Mesodermal cell (in vitro differentiated cells): ENCODE data around the gene ITGBL1.

Source experiments
- H3K27ac ChIP-seq: 2 replicates; pipeline ENCODE4 v1.7.0; 2013; ENCODE audit warnings: mild to moderate bottlenecking, low read depth, low read length, moderate library complexity; ENCODE audit not compliant: severe bottlenecking
- H3K36me3 ChIP-seq: 2 replicates; pipeline ENCODE4 v1.7.1; 2013; ENCODE audit warnings: mild to moderate bottlenecking, low read length, moderate library complexity; ENCODE audit not compliant: control insufficient read depth, insufficient read depth
- H3K4me1 ChIP-seq: one replicate; pipeline ENCODE4 v1.7.1; 2013; ENCODE audit warnings: mild to moderate bottlenecking, low read length; ENCODE audit not compliant: insufficient read depth, control insufficient read depth, poor library complexity, severe bottlenecking
- H3K4me3 ChIP-seq: 2 replicates; pipeline ENCODE4 v1.7.0; 2013; ENCODE audit warnings: low read length, control low read depth, mild to moderate bottlenecking; ENCODE audit not compliant: insufficient read depth, poor library complexity, severe bottlenecking; ENCODE audit errors: extremely low read depth
- H3K9me3 ChIP-seq: 2 replicates; pipeline ENCODE4 v1.7.1; 2013; ENCODE audit warnings: mild to moderate bottlenecking, low read length, moderate library complexity; ENCODE audit not compliant: control insufficient read depth
- WGBS, 2 experiments: methylation state at CpG; one replicate each; pipeline ENCODE4 v1.1.5; 2013; ENCODE audit warnings: missing lambda C conversion rate in 2 of 2; ENCODE audit not compliant: insufficient coverage in 2 of 2; 5-methylcytosine and 5-hydroxymethylcytosine counted together

Gene ITGBL1

DNA sequence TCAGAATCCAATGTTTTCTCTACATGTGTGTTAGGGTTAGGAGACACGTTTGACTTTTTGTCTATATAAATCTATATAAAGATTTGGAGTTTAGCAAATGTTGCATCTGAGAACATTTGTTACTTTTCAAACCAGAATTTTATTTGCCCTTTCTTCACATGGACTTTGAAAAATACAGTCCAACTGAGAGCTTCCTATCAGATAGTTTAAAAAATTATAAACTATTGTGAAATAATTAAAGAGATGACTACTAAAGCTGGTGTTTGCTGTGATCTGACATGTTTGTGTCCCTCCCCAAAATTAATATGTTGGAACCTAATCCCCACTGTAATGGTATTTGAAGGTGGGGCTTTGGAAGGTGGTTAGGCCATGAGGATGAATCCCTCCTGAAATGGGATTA lies 297.1 kb downstream of the ITGBL1 start:
- no peak overlapping the region for H3K27ac ChIP-seq
- no CpG with 5 or more reads among the region's 1 CpG for WGBS, 2 experiments
- no peaks in the 10 kb centered on the region for H3K4me1 ChIP-seq
- no peaks in the 10 kb centered on the region for H3K36me3 ChIP-seq
- H3K9me3 ChIP-seq: no peaks in the 10 kb centered on the region
- no peak overlapping the region for H3K4me3 ChIP-seq

DNA sequence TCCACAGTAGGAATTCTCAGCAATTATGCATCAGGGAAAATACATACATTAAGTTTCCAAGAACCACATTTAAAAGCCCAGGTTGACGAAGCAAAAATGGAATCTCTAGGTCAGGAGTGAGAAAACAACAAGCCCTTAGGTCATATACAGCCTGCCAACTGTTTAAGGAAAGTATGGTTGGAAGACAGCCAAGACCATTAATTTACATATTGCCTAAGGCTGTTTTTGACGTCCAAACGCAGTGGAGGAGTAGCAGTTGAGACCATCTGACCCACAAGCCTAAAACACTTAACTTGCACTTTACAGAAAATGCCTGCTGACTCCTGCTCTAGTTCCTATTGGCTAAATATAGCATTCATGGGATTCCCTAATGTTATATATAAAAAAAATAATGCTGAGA lies 299.0 kb downstream of the ITGBL1 start:
- 0 to 24% methylated on average over 1 to 3 of the region's 3 CpGs for WGBS, 2 experiments
- H3K27ac ChIP-seq: no peak overlapping the region
- H3K4me3 ChIP-seq: no peak overlapping the region
- no peaks in the 10 kb centered on the region for H3K4me1 ChIP-seq
- no peaks in the 10 kb centered on the region for H3K9me3 ChIP-seq
- H3K36me3 ChIP-seq: no peaks in the 10 kb centered on the region

DNA sequence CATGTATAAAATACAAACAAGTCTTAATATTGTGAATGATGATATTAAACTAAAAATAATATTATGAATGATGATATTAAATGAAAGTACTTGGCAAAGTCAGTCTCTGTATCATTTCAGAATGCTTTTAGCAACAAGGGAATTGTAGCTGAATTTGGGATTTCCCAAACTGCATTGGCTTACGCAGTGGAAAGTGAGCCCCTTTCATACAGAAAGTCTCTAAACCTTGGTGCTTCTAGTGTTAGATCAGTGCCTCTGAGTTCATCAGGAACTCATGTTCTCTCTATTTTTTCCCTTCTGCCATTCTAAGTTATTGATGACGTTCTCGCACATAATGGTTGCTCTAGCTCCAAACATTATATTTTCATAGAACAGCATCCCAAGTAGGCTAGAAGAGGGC lies 300.0 kb downstream of the ITGBL1 start:
- no peaks in the 10 kb centered on the region for H3K36me3 ChIP-seq
- no peak overlapping the region for H3K27ac ChIP-seq
- H3K4me1 ChIP-seq: no peaks in the 10 kb centered on the region
- WGBS, 2 experiments: 88 to 100% methylated on average over 1 of the region's 3 CpGs
- no peaks in the 10 kb centered on the region for H3K9me3 ChIP-seq
- H3K4me3 ChIP-seq: no peak overlapping the region

DNA sequence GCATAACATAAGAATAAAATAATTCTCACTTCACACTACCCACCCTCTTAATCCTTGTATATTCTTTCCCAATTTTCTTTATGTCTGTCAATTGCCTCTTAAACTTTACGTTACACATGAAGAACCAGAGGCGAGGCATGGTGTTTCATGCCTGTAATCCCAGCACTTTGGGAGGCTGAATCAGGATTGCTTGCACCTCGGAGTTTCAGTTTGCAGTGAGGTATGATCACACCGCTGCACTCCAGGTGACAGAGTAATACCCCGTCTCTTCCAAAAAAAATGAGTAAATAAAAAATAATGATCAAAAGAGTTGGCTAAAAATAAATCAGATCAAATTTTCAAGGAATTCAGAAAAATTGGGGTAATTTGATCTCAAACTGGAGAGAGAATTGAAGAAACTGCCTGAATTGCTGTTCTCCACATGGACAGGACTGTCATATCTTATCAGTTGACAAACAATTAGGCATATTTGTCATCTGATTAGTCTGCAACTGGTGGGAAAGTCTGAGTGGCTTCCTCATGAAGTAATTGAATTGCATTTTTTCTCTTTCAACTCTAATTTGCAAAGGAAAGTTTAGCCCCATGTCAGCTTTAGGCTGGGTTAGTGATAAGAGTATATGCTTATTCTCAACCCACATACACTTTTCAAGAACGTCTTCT lies 302.9 kb downstream of the ITGBL1 start:
- Histone ChIP-seq H3K36me3 (no peaks in the 10 kb centered on the region), H3K27ac (peak overlapping the region; percentile 17), H3K4me3 (no peak overlapping the region), H3K4me1 (no peaks in the 10 kb centered on the region), H3K9me3 (no peaks in the 10 kb centered on the region)
- 81 to 92% methylated on average over 2 to 3 of the region's 6 CpGs for WGBS, 2 experiments

DNA sequence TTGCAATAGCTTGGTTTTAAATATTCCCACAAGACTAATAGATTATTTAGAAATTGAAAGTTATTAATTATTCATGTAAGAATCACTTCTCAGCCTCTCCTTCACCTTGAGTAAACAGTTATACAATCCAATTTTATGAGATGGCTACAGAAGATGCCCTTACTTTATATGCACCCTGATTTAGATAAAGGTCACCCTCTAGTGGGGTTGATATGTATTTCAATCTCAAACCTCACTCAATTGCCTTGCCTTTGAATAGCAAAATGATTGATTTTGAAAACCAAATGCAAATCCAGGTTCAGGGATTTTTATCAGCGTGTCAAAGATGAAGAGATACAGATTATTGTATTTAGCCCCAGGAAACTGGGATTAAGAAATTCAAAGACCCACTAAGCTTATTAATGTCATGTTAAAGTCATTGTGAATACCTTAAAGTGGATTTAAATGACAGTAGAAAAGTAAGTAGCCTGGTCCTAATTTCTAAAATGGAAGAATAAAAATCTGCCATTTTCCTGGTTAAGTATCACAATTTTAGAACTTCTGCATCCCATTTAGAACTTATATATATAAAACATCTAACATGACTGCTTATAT lies 305.1 kb downstream of the ITGBL1 start:
- Histone ChIP-seq H3K4me1 (no peaks in the 10 kb centered on the region), H3K36me3 (no peaks in the 10 kb centered on the region), H3K27ac (no peak overlapping the region), H3K9me3 (no peaks in the 10 kb centered on the region), H3K4me3 (no peak overlapping the region)
- WGBS, 2 experiments: 50% methylated on average over 1 of the region's 1 CpG; no CpG with 5 or more reads in 1 of the 2 experiments

DNA sequence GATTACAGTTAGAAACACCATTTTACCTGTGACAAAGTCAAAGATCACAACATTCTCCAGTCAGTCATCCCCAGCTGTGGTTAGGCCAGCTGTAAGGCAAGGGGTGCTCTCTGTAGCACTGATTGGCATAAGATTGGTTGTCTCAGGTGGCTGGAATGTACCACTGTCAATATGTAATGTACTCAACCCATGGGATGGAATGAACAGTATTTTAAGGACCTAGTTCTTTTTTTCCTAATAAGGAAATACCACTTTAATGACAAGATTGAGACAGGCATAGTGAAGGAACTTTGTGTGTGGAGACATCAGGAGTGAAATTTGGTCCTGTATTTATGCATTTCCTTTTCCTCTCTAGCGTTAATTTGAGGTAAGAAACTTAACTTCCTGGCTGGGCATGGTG lies 310.7 kb downstream of the ITGBL1 start:
- H3K4me3 ChIP-seq: no peak overlapping the region
- no peaks in the 10 kb centered on the region for H3K9me3 ChIP-seq
- no peaks in the 10 kb centered on the region for H3K4me1 ChIP-seq
- no peak overlapping the region for H3K27ac ChIP-seq
- no peaks in the 10 kb centered on the region for H3K36me3 ChIP-seq
- 100% methylated on average over 1 of the region's 1 CpG for WGBS, 2 experiments
